Measurements from ENCODE around the gene KANK2.
A peak's percentile ranks its signal among the peaks of the same experiment; 100 is the strongest.

The KANK2 gene

DNA sequence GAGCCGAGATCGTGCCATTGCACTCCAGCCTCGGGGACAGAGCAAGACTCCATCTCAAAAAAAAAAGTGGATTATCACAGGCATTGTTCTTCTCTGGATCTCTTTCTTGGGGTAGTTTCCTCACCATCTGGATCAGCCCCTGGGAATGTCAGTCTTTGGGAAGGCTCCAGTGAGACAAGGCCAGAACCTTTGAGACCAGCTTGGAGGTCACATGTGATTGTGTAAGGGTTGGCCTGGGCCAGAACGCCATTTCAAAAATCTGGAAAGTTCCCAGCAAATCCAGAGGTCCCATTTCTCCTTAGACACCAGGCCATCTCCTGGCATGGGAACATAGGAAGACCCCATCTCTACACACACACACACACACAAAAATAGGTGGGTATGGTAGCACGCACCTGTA is 27.8 kb upstream of the KANK2 start:
- DNase-seq: no peak

DNA sequence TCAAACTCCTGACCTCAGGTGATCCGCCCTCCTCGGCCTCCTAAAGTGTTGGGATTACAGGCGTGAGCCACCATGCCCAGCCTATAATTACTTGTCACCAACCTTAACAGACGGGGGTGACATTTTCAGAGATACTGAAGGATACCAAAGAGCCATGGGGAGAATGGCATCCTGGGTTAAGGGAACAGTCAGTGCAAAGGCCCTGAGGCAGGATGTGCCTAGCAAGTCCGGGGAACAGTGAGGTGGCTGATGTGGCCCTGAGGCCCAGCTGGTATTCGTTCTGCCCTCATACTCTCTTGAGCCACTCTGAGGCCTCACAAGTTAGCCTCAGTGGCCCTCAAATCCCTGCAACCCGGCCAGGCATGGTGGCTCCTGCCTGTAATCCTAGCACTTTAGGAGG is 27.1 kb upstream of the KANK2 start:
- DNase-seq: no peak

DNA sequence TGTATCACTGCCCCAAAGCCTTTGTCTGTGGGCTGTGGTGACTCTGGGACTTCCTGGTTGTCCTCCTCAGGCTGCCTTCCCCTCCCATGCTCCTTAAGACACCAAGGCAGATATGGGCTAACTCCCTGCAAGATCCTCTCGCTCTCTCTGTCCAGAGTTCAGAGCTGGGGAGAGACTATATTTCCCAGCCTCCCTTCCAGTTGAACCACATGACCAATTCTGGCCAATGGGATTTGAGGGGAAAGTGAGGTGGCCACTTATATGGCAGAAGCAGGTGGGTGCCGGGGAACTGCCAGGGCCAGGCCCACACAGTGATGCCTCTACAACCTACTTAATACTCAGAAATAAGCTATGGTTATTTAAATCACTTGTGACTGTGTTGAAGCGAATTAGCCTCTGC is 25.9 kb upstream of the KANK2 start:
- DNase-seq: no peak

GRCh38 chr19:11221082-11221598 is 23.8 kb upstream of the KANK2 start:
- no peak for DNase-seq

DNA sequence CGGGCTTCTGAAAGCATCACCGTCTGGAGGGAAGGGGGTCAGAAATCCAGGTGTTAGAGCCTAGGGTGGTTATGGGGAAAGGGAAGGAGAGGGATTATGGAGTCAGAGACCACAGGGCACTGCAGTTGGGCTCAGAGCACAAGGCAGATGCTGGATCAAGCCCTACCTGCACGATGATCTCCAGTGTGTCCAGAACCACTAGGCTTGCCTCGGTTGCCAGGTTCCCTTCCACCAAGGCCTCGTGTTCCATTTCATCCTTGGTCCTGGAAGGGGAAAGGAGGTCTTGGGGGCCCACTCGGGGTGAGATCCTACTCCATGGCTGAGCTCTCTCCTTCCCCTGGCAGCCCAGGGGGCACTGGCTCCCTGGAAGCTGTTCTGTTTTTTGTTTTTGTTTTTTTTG is 17.0 kb upstream of the KANK2 start:
- no peak for DNase-seq

DNA sequence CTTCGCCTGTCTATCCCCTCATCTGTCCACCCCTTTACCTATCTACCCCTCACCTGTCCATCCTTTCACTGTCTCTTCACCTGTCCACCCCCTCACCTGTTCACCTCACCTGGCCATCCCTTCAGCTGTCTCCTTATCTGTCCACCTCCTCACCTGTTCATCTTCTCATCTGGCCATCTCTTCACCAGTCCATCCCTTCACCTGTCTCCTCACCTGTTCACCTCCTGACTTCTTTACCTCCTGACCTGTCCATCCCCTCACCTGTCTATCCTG is 13.2 kb upstream of the KANK2 start:
- DNase-seq: no peak

- no peak for DNase-seq
These were observed 12.7 kb upstream of the KANK2 start for GRCh38 chr19:11209839-11210655.

- DNase-seq: no peak
These were observed 11.5 kb upstream of the KANK2 start for GRCh38 chr19:11208561-11209471.

- DNase-seq: no peak
These were observed 8.7 kb upstream of the KANK2 start for GRCh38 chr19:11205939-11206570.

DNA sequence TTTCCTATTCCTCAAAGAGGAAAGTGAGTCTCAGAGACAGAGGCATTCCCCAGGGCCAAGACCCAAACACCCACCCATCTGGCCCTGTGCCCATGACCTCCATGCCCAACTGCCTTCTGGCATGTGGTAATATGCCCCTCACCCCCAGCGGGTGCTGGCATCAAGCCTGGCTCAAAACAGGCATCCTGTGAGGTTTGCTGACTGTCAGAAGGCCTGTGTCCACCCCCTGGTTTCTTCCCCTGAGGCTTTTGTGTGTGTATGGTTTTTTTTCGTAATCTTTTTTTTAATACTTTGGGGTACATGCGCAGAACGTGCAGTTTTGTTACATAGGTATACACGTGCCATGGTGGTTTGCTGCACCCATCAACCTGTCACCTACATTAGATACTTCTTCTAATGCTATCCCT is 7.6 kb upstream of the KANK2 start:
- DNase-seq: no peak

DNA sequence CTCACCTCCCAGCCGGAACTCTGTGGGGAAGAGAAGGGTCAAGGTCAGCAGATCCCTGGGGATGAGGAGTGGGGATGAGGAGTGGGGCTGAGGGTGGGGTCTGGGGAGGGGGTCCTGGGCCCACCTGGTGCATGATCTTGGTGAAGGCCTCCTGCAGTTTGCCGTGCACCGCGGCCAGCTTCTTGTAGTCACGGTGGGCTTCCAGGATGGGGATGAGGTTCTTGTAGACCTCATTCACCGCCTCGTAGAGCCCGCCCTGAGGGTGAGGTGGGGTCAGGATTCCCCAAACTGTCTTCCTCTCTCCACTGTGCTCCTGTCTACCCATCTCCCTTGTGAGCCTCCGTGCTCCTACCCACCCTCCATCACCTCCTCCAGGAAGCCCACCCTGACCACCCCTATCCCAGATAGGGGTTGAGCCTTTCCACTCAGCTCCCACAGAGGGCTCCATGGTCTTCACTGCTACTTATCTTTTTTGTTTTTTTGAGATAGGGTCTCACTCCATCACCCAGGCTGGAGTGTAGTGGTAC is 6.8 kb upstream of the KANK2 start:
- no peak for DNase-seq

- DNase-seq: peak; percentile 30 to 34
These were observed 6.1 kb upstream of the KANK2 start for GRCh38 chr19:11203194-11204075.

DNA sequence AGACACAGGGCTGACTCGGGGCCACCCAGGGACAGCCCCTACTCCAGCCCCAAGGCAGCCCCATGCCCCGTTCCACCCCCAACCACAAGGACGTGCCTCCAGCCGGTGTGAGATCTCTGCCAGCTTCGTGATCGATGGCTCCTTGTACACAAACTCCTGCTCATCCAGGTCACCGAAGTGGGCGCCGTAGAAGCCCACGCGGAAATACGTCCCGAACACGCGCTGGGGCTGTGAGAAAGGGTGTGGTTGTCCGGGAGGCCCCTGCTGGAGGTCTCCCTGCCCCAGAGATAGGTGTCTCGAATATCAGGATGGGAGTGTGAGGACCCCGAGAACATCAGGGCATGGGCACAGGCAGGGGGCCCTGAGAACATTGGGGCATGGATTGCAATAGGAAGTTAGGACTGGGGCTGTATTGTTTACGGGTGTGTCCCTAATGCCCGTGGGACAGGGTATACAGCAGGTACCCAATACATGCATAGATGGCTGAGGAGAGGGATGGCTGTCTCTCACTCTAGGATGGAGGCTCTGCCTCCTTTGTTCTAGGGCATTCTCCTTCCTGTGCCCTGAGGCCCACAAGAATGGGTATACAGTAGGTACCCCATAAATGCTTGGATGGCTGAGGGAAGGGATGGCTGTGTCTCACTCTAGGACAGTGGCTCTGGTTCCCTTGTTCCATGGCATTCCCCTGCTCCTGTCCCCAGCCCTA is 5.3 kb upstream of the KANK2 start:
- DNase-seq: no peak

- DNase-seq: no peak
These were observed 4.4 kb upstream of the KANK2 start for GRCh38 chr19:11201791-11202190.

DNA sequence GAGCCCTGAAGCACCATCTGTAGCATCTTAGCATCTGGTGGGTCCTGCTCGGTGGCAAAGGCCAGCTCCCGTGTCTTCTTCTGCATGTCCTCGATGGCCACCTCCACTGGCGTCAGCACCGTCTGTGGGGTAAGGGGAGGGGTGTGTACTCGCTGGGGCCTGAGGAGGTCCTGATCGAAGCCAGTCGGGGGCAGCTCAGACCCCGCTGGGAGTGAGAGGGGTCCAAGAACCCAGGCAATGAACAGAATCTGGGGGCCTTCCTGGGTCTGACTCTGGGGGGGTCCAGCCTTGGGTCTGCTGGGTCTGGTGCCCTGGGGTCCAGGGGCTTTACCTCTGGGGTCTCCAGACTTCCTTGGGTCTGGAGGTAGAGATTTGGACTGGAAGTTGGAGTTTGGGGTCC is 3.6 kb upstream of the KANK2 start:
- DNase-seq: no peak

- DNase-seq: no peak
These were observed 2.8 kb upstream of the KANK2 start for GRCh38 chr19:11200015-11200574.

- DNase-seq: no peak
These were observed 2.2 kb upstream of the KANK2 start for GRCh38 chr19:11199517-11199916.

GRCh38 chr19:11198769-11199424 is 1.6 kb upstream of the KANK2 start:
- no peak for DNase-seq

GRCh38 chr19:11198175-11198534 is 810 bp upstream of the KANK2 start:
- DNase-seq: no peak

DNA sequence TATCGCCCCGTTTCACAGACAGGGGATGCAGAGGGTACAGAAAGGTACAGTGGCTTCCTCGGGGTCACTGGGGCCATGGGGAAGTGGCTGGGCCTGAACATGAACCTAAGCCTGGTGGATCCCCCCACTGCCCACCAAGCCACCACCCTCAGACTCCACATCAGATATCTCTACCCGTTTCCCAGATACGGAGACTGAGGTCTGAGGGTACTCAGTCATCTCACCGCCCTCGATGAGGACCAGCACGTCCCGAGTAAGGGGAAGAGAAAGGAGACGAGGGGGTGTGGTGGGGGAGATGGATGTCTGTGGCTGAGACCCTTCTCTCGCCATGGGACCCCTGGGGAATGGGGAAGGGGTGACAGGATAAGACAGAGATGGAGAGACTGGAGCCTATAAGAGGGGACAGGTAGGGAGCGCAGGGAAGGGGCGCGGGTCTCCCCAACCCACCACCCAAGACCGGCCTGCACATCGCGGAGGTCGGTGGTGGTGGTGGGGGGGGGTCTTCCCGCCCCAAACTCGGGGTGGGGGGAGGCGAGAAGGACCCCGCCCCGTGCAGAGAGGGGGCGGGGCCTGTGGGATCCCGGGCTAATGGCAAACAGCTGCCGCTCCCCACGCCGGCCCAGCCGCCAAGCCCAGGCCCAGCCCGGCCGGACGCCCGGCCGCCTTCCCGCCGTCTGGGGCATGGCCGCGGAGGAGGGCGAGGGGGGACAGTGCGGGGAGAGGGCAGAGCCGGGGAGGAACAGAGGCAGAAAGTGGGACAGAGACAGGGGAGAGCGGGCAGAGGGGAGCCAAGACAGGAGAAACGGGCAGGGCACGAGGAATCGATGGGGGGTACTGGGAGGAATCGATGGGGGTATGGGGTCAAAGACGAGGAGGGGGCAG is 698 bp downstream of the KANK2 start:
- DNase-seq: no peak

Measured in stimulated activated CD4-positive, alpha-beta T cell treated with anti-CD3 and anti-CD28 coated beads, Interleukin-2, amount 100 ng/mL, for 48 hours (primary cell).